GM18498 (cell line): ENCODE results near the gene ADCY1.
"Not testable (repeated sequence)": the region's sequence is repeated elsewhere in the genome, so short reads cannot be mapped to it uniquely, and the experiment has no call there.

Experiments
- ATAC-seq: cut with Tn5 transposase; IDR thresholded peaks from one replicate; pipeline ENCODE4 v1.9.1; 2021; ENCODE audit warnings: mild to moderate bottlenecking, moderate library complexity; ENCODE audit not compliant: unreplicated experiment

Gene ADCY1

DNA sequence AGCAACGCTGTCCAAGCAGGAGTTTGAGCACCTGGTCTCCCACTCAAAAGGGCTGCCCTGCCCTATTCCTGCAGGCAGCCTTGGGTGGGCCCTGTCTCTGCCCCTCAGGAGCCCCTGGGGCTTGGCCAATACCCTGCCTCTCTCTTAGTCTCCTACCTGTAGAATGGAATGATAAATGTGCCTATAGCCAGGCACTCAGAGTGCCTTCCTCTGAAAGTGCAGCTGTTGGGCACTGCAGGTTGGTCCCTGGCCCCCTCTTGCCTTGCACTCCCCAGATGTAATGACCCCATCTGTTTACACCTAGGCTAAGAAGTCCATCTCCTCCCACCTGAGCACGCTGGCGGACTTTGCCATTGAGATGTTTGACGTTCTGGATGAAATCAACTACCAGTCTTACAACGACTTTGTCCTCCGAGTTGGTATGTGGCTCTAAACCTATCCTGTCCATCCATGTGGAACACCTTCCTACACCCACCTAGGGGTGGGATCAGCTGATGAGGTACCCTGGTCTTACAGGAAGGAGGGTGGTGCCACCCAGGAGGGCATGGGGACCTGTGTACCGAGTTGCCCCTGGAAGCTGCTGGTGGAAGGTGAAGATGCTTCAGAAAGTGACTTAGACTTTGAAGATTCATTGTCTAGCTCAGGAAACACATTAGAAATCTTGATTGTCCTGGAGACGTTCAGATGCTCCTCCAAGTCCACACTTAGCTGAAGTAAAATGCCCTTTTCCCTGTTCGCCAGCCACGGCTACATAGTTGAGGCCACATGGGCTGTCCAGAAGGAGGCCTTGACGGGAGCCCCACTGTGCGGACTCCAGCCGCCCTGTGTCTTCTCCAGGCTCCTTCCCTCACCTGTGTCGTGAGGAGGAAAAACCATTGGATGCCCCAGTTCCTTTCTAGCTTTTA lies 134.1 kb downstream of the ADCY1 start:
- no peak for ATAC-seq

DNA sequence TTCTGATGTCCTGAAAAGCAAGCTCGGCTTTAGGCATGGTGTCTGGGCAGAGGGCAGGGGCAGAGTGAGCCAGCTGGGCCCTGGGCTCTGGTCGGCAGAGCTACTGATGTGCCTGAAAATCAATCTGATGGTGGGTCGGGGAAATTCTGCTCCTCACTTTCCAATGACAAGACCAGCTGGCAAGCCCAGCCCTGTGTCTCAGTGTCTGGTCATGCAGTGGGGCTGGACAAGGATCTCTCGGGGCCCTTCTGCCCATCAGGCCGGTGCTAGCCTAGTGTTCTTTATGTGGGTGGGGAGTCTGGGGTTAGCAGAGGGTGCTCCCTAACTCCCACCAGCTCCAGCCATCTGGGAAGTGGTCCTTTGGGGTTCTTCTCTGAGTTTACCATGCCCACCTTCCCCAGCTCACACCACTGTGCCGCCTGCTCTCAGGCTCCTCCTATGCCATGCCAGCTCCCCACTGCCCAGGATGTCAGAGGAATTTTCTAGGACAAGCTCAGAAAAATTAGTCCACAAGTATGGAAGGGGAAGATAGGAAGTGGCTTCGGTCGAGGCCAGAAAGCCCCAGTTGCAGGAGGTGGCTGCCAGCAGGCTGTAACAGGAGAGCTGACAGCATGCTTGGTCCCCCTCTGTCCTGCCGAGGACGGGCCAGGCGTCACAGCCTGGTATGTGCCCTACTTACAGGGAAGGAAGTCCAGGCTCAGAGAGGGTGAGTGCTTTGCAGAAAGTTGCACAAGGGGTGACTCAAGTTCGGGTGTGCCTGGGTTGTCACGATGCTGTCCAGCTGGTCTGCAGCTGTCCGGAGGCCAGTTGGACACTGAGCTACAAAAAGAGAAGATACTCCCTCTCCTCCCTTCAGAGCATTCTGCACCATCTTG lies 135.2 kb downstream of the ADCY1 start:
- no peak for ATAC-seq

DNA sequence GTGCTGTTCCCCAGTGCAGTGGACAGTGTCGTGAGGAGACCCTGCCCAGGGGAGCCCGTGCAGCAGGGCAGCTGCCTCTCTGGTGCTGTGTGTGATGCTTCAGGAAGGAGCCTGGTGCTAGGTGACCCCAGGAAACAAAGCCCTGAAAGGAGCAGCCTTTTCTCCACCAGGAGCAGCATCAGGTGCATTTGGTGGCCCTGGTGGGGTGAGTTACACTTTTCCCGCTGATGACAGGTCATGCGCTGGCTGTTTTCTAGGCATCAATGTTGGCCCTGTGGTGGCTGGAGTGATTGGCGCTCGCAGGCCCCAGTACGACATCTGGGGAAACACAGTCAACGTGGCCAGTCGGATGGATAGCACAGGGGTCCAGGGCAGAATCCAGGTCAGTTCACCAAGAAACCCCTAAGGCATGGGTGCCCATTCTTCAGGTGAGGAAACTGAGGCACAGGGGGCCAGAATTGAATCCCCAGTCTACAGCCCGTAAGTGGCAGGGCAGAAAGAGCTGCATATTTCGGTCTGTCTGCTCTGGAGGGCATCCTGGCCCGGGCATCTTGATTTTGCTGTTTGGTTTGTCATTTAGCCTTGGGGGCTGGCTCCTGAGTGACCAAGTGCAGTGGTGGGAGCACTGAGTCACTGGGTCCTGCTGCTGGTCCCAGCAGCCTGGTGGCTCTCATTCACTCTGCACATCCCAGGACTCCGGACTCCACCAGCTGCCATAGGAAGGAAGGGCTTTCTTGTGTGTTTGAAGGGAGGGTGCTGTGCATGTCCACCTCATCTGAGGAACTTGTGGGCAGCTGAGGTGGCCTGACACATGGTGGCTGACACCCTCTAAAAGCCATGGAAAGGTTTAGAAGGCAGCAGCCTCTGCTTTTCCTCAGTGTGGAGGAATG lies 136.3 kb downstream of the ADCY1 start:
- ATAC-seq, result no peak

DNA sequence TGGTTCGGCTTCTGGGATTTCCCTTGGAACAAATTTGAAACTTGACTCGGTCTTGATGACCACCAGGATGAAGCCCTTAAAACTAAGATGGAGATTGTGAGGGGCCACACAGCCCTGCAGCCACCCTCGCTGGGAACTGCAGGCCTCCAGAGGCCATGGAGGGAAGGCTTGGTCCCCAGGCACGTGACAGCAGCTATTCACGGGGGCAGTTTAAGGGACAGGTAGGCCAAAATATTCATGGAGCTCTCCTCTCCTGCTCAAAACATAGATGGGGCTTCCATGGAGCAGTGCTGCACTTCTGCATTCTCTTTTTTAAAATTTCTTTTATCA lies 137.0 kb downstream of the ADCY1 start:
- no peak for ATAC-seq

DNA sequence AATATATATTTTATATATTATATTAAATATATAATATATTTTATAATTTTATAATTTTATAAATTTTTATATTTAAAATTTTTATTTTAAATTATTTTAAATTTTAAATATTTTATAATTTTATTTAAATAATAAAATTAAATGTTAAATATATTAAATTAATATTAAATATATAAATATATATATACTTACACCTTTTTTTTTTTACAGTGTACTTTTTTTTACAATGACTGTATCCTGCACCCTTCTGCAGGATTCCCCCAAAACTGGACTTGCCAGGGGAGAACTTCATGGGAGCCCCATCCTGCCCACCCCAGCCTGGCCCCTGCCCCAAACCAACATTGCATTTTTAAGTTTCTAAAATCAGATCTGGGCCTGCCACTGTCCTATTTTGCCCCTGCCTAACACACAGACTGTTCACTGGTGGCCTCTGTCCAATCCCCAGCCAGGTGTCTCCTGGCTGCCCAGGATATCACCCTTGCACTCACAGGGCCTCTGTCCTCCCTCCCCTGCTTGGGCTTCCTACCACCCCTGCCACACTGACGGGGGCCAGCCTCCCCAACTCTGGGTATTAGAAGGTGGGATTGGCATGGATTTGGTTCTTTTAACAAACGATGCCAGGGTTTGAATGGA lies 138.0 kb downstream of the ADCY1 start:
- ATAC-seq, result no peak

DNA sequence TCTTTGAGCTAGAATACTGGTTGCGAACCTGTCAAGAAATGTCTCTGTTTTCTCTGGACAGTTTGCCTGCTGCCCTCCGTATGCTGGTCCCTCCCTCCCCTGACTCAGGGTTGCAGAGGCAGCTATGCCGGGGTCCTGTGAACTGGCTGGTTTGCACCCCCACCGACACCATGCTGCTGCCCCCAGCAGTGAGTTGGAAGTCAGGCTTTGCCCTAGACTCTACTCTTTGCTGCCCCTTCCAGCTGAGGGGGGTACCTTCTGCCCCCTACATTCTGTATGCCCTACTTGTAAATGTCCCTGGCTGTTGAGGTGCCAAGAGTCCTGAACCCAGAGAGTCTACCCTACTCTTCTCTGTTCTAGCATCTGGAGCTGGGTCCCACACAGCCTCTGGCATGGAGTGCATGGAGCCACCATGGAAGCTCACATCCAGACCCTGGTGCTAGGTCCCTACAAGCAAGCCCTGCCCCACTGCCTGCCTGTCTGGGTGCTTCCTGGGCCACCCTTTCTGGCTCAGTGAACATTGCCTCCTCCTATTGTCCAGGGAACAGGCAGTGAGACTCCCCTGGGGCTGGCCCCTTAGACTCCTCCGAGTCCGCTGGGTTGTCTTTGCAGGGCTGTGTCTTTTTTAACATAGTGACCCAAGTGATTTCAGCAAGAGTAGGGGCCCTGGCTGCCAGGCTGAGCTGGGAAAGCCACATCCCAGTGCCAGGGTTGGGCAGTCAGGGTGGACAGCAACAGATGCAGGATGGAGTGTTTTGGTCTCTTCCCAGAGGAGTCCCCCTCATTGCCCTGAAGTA lies 138.9 kb downstream of the ADCY1 start:
- ATAC-seq, result no peak

DNA sequence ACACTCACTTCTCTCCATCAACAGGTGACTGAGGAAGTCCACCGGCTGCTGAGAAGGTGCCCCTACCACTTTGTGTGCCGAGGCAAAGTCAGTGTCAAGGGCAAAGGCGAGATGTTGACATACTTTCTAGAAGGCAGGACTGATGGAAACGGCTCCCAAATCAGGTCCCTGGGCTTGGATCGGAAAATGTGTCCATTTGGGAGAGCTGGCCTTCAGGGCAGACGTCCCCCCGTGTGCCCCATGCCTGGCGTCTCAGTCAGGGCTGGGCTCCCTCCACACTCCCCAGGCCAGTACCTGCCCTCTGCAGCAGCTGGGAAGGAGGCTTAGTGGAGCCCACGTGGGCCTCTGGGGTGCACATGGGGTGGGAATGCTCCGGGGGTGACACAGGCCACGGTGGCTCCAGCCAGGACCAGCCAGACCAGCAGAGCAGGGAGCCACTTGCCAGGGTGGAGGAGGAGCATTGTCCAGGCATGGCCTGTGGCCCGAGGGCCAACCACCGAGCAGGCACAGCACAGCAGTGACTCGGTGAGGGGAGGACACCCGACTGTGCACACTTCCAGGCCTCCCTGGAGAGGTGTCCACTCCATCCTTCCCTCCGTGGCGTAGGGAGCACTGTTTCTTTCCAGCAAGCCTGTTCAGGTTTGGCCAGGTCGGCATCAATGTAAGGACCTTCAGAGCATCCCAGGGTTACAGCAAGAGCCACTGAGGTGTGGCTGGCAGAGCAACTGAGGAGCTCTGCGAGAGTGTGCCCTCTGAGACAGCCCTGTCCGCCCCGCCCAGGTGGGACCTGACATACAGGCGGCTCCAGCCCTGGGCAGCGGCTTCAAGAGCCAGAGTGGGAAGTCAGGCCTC lies 139.7 kb downstream of the ADCY1 start:
- ATAC-seq, result no peak

DNA sequence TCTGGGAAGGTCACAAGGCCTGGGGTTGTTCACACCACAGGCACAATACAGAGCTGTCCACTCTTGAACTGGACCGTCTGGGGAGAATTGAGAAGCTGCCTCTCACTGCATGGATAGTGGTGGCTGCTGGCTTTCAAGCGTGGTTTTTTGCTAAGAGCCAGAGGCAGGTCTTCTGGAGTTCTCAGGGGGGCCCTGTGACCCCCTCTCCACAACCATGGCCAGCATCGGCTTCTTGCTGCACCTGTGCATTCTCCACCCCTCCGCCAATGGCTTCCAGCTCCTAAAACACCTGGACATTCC lies 140.3 kb downstream of the ADCY1 start:
- no peak for ATAC-seq

DNA sequence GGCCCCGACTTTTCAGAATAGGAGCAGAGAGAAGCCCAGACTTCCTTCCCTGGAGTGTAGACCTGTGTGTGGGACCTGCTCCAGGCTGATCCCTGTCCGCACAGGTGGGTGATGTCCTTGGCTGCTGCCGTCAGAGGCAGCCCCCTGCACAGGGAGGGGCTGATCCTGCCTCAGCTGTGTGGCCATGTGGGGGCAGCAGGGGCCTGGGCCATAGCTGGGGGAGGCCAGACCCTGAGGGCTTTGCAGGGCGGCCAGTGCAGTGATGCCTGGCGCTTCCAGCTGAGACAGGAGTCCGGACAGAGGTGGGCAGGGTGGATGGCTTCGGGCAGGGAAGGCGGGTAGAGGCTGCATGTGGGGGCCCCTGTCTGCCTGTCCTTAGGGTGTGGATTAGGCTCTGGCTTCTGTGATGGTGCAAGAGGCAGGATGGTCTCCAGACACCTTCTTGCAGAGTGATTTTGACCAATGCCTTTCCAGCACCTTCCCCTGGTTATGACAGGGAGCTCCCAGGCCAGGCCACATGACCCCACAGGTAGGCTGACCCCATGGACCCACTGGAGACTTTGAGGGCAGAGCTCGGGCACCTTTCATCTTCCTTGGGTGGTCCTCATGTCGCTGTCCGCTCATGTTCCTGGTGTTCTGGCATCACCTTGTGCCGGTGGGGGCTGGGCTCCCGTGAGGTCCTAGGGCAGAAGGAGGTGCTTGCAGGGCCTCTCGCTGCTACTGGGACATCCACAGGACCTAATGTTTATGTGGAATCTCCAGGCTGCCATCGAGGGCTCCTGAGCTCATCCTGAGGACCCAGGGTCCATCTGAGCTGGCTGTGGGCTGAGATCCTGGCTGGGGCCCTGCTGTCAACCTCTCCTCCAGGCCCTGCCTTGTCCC lies 141.5 kb downstream of the ADCY1 start:
- ATAC-seq, result no peak

DNA sequence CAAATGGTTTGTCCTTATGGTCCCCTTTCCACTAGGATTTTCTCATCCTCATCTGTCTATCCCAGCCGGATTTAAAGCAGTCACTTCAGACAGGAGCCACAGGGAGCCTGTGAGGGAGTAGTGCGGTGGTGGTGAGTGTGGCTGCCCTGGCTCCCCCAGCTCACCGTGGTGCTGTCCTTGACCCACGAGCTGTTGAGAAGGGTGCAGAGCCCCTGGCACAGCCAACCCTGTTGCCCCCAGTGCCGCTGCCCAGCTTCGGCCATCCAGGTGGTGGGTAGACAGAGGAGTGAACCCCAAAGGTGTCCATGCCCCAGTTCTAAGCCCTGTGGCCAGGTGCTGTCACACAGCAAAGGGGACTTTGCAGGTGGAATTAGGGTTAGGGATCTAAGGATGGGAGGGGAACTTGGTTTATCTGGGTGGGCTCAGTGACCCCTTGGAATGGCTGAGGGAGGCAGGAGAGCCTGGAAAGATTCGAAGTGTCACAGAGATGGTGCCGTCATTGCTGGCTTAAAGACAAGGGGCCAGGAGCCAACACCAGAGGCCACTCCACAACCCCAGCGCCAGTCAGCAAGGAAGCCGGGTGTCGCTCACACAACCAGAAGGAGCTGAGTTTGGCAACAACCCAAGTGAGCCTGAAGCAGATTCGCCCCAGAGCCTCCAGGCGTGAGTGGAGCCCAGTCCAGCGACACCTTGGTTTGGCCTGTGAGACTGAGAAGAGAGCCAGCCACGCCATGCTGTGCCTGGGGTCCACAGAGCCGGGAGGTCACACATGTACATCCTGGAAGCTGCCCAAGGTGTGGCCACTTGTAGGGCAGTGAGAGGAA lies 142.4 kb downstream of the ADCY1 start:
- no peak for ATAC-seq

DNA sequence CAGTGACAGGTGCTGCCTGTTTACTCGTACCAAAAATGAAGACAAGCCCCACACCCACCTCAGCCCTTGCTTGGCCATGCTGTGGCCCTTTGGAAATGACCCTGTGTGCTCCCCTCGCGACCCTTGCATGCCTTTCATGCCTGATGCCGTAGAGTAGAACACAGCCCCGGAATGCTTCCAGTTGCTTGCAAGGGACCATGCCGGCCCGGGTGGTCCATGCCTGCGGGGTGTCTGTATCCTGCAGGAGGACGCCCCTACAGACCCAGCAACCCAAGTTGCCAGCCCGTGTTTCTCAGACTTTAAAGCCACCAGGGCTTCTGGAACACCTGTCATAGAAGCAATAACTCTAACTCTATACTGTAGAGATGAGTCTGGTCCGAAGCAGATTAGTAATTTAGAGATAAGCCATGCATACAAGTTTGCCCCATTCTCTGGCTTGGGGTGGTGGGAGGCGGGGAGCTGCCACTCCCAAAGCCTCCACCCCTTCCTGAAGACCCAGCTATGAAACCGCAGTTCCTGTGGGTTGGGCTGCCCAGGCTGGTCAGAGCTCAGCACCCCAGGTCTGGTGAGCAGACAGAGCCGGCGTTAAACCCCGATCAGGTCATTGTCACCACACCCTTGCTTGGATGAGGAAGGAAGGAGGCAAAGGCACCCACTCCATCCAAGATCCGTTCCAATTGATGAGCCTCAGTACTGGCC lies 143.5 kb downstream of the ADCY1 start:
- ATAC-seq, result no peak

DNA sequence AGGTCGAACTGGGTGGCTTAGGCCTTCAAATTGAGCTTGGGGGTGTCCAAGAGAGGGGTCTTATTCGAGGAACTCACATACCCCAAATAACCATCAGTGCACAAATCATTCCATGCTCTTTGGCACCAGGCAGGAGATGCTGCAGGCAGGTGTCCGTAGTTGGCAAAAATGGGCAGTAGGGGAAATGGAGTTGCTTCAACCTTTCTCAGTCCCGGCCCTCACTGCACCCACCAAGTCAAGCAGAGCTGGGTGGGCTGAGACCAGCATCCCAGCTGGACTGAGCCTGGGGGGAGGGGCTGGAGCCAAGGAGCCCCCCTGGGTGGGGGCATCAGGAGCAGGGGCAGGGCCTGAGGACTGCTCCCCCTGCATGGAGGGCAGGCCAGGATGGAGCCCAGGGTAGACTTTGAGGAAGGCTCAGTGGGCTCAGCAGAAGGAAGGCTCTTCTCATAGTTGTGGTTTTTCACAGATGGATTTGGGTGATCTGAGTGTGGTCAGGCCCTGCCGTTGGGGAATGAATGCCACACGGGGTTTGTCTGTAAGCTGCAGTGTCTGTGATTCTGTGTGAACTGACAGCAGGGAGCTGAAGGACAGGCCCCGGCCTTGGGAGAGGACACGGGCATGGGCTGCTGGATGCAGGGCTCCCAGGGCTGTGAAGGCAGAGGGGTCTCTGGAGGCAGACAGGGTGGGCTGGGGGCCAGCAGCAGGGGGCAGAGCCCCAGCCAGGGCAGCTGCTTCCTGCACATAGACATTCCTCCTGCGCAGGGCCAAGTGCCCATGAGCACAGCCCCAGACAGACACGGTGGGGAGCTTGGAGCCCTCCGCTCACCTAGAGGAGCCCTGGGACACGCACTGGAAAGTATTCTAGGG lies 144.5 kb downstream of the ADCY1 start:
- ATAC-seq, result no peak

DNA sequence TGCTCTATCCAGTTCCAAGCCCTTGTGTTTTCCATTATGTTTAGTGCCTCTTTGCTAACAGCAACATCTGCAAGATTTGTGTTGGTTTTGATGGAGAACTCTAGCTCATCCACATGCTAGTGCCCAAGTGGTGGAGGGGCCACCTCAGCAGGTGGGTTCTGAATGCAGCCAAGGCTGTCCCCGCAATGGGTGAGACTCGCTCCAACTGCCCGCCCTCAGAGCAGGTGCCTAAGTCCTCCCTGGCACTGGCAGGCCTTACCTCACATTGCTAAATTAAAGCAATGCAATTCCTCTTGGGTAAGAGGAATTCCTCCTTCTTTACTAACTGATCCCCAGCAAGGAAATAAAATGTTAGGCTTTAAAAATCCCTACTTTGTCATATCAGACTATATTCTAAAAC lies 146.8 kb downstream of the ADCY1 start:
- ATAC-seq, result no peak

DNA sequence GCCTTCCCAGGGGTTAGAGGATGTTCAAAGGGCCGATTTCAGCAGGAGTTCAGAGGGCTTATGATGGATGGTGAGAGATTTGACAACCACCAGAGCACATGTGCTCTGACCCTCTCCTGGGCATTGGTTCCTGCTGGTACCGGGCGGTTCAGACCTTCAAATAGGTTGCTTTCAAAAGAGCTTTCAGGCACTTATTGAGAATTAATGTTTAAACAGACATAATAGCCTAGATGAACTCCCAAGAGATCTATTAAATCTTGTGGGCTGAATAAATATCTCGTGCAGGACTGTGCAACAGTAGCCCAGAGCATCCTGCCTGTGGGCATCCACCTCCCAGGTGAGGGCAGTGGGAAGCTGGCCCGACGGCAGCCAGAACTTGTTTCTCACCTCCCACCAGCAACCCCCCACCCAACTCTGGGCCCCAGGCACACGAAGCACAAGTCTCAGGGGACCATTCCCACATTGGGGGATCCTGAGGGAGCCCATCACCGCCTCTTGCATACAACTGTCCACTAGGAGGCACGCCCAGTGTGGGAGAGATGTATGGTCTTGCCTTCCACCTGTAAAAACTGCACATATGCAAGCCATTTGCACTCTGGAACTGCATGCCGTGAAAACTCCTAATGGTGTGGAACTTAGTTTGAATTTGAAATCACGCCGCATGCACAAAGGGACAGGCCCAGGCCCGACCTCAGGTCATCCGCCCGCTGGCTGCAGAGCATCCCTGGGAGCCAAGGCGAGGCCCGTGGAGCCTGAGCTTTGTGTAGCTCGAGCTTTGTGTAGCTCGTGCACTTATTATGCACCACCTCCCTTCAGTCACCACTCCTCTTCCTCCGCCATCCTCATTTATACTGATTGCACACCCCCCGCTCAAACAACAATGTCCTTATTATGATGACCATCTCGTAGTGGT lies 147.8 kb downstream of the ADCY1 start:
- ATAC-seq, result no peak

DNA sequence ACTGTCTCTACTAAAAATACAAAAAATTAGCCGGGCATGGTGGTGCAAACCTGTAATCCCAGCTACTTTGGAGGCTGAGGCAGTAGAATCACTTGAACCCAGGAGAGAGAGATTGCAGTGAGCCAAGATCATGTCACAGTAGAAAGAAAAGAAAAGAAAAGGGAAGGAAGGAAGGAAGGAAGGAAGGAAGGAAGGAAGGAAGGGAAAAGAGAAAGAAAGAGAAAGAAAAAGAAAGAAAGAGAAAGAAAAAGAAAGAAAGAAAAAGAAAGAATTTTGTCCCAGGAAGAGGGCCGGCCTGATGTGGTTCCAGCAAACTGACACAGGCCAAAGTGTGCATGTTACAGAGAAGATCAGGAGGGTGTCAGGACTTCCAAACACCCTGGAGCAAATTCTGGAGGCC lies 151.1 kb downstream of the ADCY1 start:
- not testable (repeated sequence) for ATAC-seq
